Activated naive CD8-positive, alpha-beta T cell treated with anti-CD3 and anti-CD28 coated beads, Interleukin-2, amount 10 ng/mL, durations not matched to agents 7 days and 5 days (primary cell): ENCODE measurements around the gene TMEM37. TPM values are rescaled to one million over a fixed set of nuclear protein-coding genes. Genes with fewer than 3 reads are reported as not detected.

Experiments used
- ATAC-seq: fragments of 150-1000 bp; cut with Tn5 transposase; one replicate; pipeline ENCODE4 v1.10.0; 2021; ENCODE audit warnings: low read depth, moderate library complexity
- POLR2A ChIA-PET: fragments of 350-600 bp; sonication (Branson Sonifier 250); formaldehyde crosslinking; loops from one replicate; lab custom pipeline; 2021; ENCODE audit warnings: antibody characterized with exemption; lab: Charles Lee
- DNase-seq: peaks from one replicate; pipeline ENCODE4 v3.0.0; 2021
- H3K27ac Mint-ChIP-seq: one replicate; pipeline ENCODE4 v1.8.0; 2022; ENCODE audit warnings: mild to moderate bottlenecking, mixed read lengths
- H3K27me3 Mint-ChIP-seq: one replicate; pipeline ENCODE4 v1.8.0; 2022; ENCODE audit warnings: mild to moderate bottlenecking, moderate library complexity, mixed read lengths
- H3K36me3 Mint-ChIP-seq: one replicate; pipeline ENCODE4 v1.8.0; 2021; ENCODE audit warnings: mild to moderate bottlenecking, mixed read lengths
- H3K4me1 Mint-ChIP-seq: one replicate; pipeline ENCODE4 v1.8.0; 2021; ENCODE audit warnings: mixed read lengths
- H3K4me3 Mint-ChIP-seq: one replicate; pipeline ENCODE4 v1.8.0; 2022; ENCODE audit warnings: mild to moderate bottlenecking, moderate library complexity, mixed read lengths
- H3K9me3 Mint-ChIP-seq: one replicate; pipeline ENCODE4 v1.8.0; 2021; ENCODE audit warnings: mixed read lengths
- total RNA-seq, 2 experiments: library from RNA; stranded (reverse); gene quantifications; one replicate each; pipeline ENCODE4 v1.2.3, GENCODE V29; 2021

The TMEM37 gene
- total RNA-seq, 2 experiments from 2014 or later: not detected

GRCh38 chr2:119432851-119433522, 1.3 kb downstream of the TMEM37 start:
- no peaks in the 10 kb centered on the region for H3K9me3 Mint-ChIP-seq

GRCh38 chr2:119433636-119434327, 2.1 kb downstream of the TMEM37 start:
- no peaks in the 10 kb centered on the region for H3K36me3 Mint-ChIP-seq
- H3K27me3 Mint-ChIP-seq: peaks cover 48% of the 10 kb centered on the region
- DNase-seq: no peak
- H3K27ac Mint-ChIP-seq: no peak overlapping the region
- no peak overlapping the region for H3K4me3 Mint-ChIP-seq
- peaks cover 3% of the 10 kb centered on the region for H3K4me1 Mint-ChIP-seq
- ATAC-seq: no peak
- POLR2A ChIA-PET: no interaction called here
- H3K9me3 Mint-ChIP-seq: no peaks in the 10 kb centered on the region

More at GRCh38 chr2:119432851-119433522, 1.3 kb downstream of the TMEM37 start:
- POLR2A ChIA-PET: no interaction called here
- peaks cover 53% of the 10 kb centered on the region for H3K27me3 Mint-ChIP-seq
- peaks cover 3% of the 10 kb centered on the region for H3K4me1 Mint-ChIP-seq
- H3K27ac Mint-ChIP-seq: no peak overlapping the region
- no peak overlapping the region for H3K4me3 Mint-ChIP-seq
- no peaks in the 10 kb centered on the region for H3K36me3 Mint-ChIP-seq
- no peak for ATAC-seq
- no peak for DNase-seq

GRCh38 chr2:119434664-119435063, 3.0 kb downstream of the TMEM37 start:
- DNase-seq (no peak), ATAC-seq (no peak)
- Mint-ChIP-seq H3K27me3 (peaks cover 39% of the 10 kb centered on the region), H3K9me3 (no peaks in the 10 kb centered on the region), H3K4me1 (peaks cover 3% of the 10 kb centered on the region), H3K27ac (no peak overlapping the region), H3K4me3 (no peak overlapping the region), H3K36me3 (no peaks in the 10 kb centered on the region)
- POLR2A ChIA-PET: no interaction called here

GRCh38 chr2:119435081-119435952, 3.7 kb downstream of the TMEM37 start:
- Mint-ChIP-seq H3K9me3 (no peaks in the 10 kb centered on the region), H3K4me3 (no peak overlapping the region), H3K27ac (no peak overlapping the region), H3K36me3 (no peaks in the 10 kb centered on the region), H3K27me3 (peaks cover 32% of the 10 kb centered on the region), H3K4me1 (peaks cover 3% of the 10 kb centered on the region)
- DNase-seq (no peak), ATAC-seq (no peak)
- POLR2A ChIA-PET: no interaction called here

GRCh38 chr2:119435953-119436297, 4.3 kb downstream of the TMEM37 start:
- Mint-ChIP-seq H3K27ac (no peak overlapping the region), H3K9me3 (no peaks in the 10 kb centered on the region), H3K36me3 (no peaks in the 10 kb centered on the region), H3K27me3 (peaks cover 26% of the 10 kb centered on the region), H3K4me1 (peaks cover 3% of the 10 kb centered on the region), H3K4me3 (no peak overlapping the region)
- POLR2A ChIA-PET: no interaction called here
- no peak for DNase-seq
- ATAC-seq: no peak

- DNase-seq: no peak
- no peaks in the 10 kb centered on the region for H3K36me3 Mint-ChIP-seq
- POLR2A ChIA-PET: no interaction called here
- no peak overlapping the region for H3K4me3 Mint-ChIP-seq
- no peak for ATAC-seq
- peaks cover under 1% of the 10 kb centered on the region for H3K4me1 Mint-ChIP-seq
- peaks cover 19% of the 10 kb centered on the region for H3K27me3 Mint-ChIP-seq
- H3K9me3 Mint-ChIP-seq: no peaks in the 10 kb centered on the region
- no peak overlapping the region for H3K27ac Mint-ChIP-seq
These were observed 5.5 kb downstream of the TMEM37 start for GRCh38 chr2:119436993-119437772.

- no peak overlapping the region for H3K4me3 Mint-ChIP-seq
- no peak overlapping the region for H3K27ac Mint-ChIP-seq
- peaks cover 9% of the 10 kb centered on the region for H3K27me3 Mint-ChIP-seq
- DNase-seq: no peak
- no peak for ATAC-seq
- no peaks in the 10 kb centered on the region for H3K4me1 Mint-ChIP-seq
- POLR2A ChIA-PET: no interaction called here
- no peaks in the 10 kb centered on the region for H3K36me3 Mint-ChIP-seq
- H3K9me3 Mint-ChIP-seq: no peaks in the 10 kb centered on the region
These were observed 6.5 kb downstream of the TMEM37 start for GRCh38 chr2:119438128-119438656.

GRCh38 chr2:119438726-119439284, 7.2 kb downstream of the TMEM37 start:
- Mint-ChIP-seq H3K27me3 (peaks cover 6% of the 10 kb centered on the region), H3K27ac (no peak overlapping the region), H3K4me3 (no peak overlapping the region), H3K36me3 (no peaks in the 10 kb centered on the region), H3K9me3 (no peaks in the 10 kb centered on the region), H3K4me1 (no peaks in the 10 kb centered on the region)
- ATAC-seq: no peak
- POLR2A ChIA-PET: no interaction called here
- no peak for DNase-seq

- POLR2A ChIA-PET: no interaction called here
- no peaks in the 10 kb centered on the region for H3K4me1 Mint-ChIP-seq
- peaks cover 2% of the 10 kb centered on the region for H3K27me3 Mint-ChIP-seq
- no peaks in the 10 kb centered on the region for H3K9me3 Mint-ChIP-seq
- no peak overlapping the region for H3K4me3 Mint-ChIP-seq
- DNase-seq (no peak), ATAC-seq (no peak)
- no peak overlapping the region for H3K27ac Mint-ChIP-seq
- no peaks in the 10 kb centered on the region for H3K36me3 Mint-ChIP-seq
These were observed 8.2 kb downstream of the TMEM37 start for GRCh38 chr2:119439574-119440500.

- H3K27ac Mint-ChIP-seq: no peak overlapping the region
- no peaks in the 10 kb centered on the region for H3K4me1 Mint-ChIP-seq
- ATAC-seq (no peak), DNase-seq (no peak)
- H3K4me3 Mint-ChIP-seq: no peak overlapping the region
- H3K9me3 Mint-ChIP-seq: no peaks in the 10 kb centered on the region
- POLR2A ChIA-PET: no interaction called here
- no peaks in the 10 kb centered on the region for H3K36me3 Mint-ChIP-seq
- peaks cover 2% of the 10 kb centered on the region for H3K27me3 Mint-ChIP-seq
These were observed 8.8 kb downstream of the TMEM37 start for GRCh38 chr2:119440501-119440870.

- no peaks in the 10 kb centered on the region for H3K27me3 Mint-ChIP-seq
- H3K27ac Mint-ChIP-seq: no peak overlapping the region
- H3K4me3 Mint-ChIP-seq: no peak overlapping the region
- no peak for ATAC-seq
- no peaks in the 10 kb centered on the region for H3K9me3 Mint-ChIP-seq
- no peaks in the 10 kb centered on the region for H3K36me3 Mint-ChIP-seq
- no peak for DNase-seq
- H3K4me1 Mint-ChIP-seq: no peaks in the 10 kb centered on the region
- POLR2A ChIA-PET: no interaction called here
These were observed 9.2 kb downstream of the TMEM37 start for GRCh38 chr2:119440873-119441272.
